T-cell (primary cell): Measurements from ENCODE around the gene S100A2. TPM values are rescaled to one million over a fixed set of nuclear protein-coding genes. Genes with fewer than 3 reads are reported as not detected.
A peak's percentile ranks its signal among the peaks of the same experiment; 100 is the strongest.
"Not testable (repeated sequence)": the region's sequence is repeated elsewhere in the genome, so short reads cannot be mapped to it uniquely, and the experiment has no call there.

Source experiments
- ATAC-seq, 4 experiments: fragments of 200-7000 bp in 3 of 4; fragments of 150-1000 bp in 1 of 4; cut with Tn5 transposase; replicated peaks in 1 of 4; 1 replicate in 3 of 4; 2 replicates in 1 of 4; pipeline ENCODE4 v1.10.0; 2021; ENCODE audit warnings: moderate library complexity in 3 of 4, mild to moderate bottlenecking in 2 of 4, moderate number of reproducible peaks in 1 of 4
- CTCF ChIA-PET, 2 donors: fragments of 300-600 bp; sonication (Branson Sonifier 250); formaldehyde crosslinking; loops; one replicate each; lab custom pipeline; 2022; ENCODE audit warnings: antibody characterized with exemption in 2 of 2; lab: Charles Lee
- POLR2A ChIA-PET, 2 donors: fragments of 300-600 bp; sonication (Branson Sonifier 250); formaldehyde crosslinking; loops; one replicate each; lab custom pipeline; 2022; ENCODE audit warnings: antibody characterized with exemption in 2 of 2; lab: Charles Lee
- DNase-seq, 35 experiments: peaks; one replicate each; pipeline versions ENCODE4 v3.0.0 to v3.0.0-alpha.2; 2013 to 2023
- H3K27ac ChIP-seq: one replicate; pipeline ENCODE4 v1.5.1; 2013; ENCODE audit warnings: low read length
- H3K27me3 ChIP-seq, 2 experiments: replicated peaks in 1 of 2; 1 replicate in 1 of 2; 2 replicates in 1 of 2; pipeline versions ENCODE4 v1.6.1 to v1.7.0; 2013; ENCODE audit warnings: low read length in 1 of 2, mixed read lengths in 1 of 2; ENCODE audit not compliant: control insufficient read depth in 2 of 2, insufficient read depth in 2 of 2; ENCODE audit errors: extremely low read depth in 1 of 2
- H3K36me3 ChIP-seq, 2 donors: 1 replicate in 1 of 2; 2 replicates in 1 of 2; pipeline versions ENCODE4 v1.6.1 to v1.7.0; 2013; ENCODE audit warnings: low read length in 1 of 2; ENCODE audit not compliant: control insufficient read depth in 2 of 2, insufficient read depth in 1 of 2; ENCODE audit errors: extremely low read depth in 1 of 2
- H3K4me1 ChIP-seq, 2 experiments: 1 replicate in 1 of 2; 2 replicates in 1 of 2; pipeline versions ENCODE4 v1.6.1 to v1.7.0; 2013; ENCODE audit warnings: low read length in 2 of 2, mixed read lengths in 1 of 2; ENCODE audit not compliant: insufficient read depth in 2 of 2, control insufficient read depth in 1 of 2; ENCODE audit errors: extremely low read depth in 1 of 2
- H3K4me3 ChIP-seq, 2 donors: 1 replicate in 1 of 2; 2 replicates in 1 of 2; pipeline versions ENCODE4 v1.5.1 to v1.7.0; 2013; ENCODE audit warnings: mild to moderate bottlenecking in 2 of 2, low read length in 1 of 2, moderate library complexity in 1 of 2; ENCODE audit not compliant: control insufficient read depth in 1 of 2; ENCODE audit errors: extremely low read depth in 1 of 2
- H3K9me3 ChIP-seq: 2 replicates; pipeline ENCODE4 v1.7.0; 2013
- H3K27ac Mint-ChIP-seq, 2 donors: one replicate each; pipeline ENCODE4 v1.8.0; 2020 to 2021; ENCODE audit warnings: mild to moderate bottlenecking in 2 of 2, mixed read lengths in 2 of 2
- H3K27me3 Mint-ChIP-seq, 2 donors: one replicate each; pipeline ENCODE4 v1.8.0; 2021 to 2022; ENCODE audit warnings: mixed read lengths in 2 of 2
- H3K36me3 Mint-ChIP-seq: one replicate; pipeline ENCODE4 v1.8.0; 2021; ENCODE audit warnings: mixed read lengths
- H3K4me1 Mint-ChIP-seq, 3 donors: one replicate each; pipeline ENCODE4 v1.8.0; 2020 to 2022; ENCODE audit warnings: mixed read lengths in 3 of 3, mild to moderate bottlenecking in 1 of 3
- H3K4me3 Mint-ChIP-seq, 3 donors: one replicate each; pipeline ENCODE4 v1.8.0; 2020 to 2022; ENCODE audit warnings: mild to moderate bottlenecking in 3 of 3, mixed read lengths in 3 of 3, moderate library complexity in 3 of 3
- H3K9me3 Mint-ChIP-seq, 3 donors: one replicate each; pipeline ENCODE4 v1.8.0; 2020 to 2022; ENCODE audit warnings: mixed read lengths in 3 of 3
- WGBS: methylation state at CpG from one replicate; pipeline ENCODE4 v1.1.5; 2013; ENCODE audit warnings: missing lambda C conversion rate; ENCODE audit not compliant: insufficient coverage; 5-methylcytosine and 5-hydroxymethylcytosine counted together
- total RNA-seq, 35 experiments: library from RNA in 6 of 35; stranded (reverse) in 6 of 35; fragments of 120-200 nt in 1 of 35; gene quantifications; one replicate each; pipeline versions ENCODE4 v1.2.1 to v1.2.4 and lab custom pipeline; 2013 to 2026

Gene S100A2
- total RNA-seq, 5 donors from 2014 or later (not counting 1 experiment from before 2014, with no cell fraction given) = 0.66 TPM; not detected in 4

DNA sequence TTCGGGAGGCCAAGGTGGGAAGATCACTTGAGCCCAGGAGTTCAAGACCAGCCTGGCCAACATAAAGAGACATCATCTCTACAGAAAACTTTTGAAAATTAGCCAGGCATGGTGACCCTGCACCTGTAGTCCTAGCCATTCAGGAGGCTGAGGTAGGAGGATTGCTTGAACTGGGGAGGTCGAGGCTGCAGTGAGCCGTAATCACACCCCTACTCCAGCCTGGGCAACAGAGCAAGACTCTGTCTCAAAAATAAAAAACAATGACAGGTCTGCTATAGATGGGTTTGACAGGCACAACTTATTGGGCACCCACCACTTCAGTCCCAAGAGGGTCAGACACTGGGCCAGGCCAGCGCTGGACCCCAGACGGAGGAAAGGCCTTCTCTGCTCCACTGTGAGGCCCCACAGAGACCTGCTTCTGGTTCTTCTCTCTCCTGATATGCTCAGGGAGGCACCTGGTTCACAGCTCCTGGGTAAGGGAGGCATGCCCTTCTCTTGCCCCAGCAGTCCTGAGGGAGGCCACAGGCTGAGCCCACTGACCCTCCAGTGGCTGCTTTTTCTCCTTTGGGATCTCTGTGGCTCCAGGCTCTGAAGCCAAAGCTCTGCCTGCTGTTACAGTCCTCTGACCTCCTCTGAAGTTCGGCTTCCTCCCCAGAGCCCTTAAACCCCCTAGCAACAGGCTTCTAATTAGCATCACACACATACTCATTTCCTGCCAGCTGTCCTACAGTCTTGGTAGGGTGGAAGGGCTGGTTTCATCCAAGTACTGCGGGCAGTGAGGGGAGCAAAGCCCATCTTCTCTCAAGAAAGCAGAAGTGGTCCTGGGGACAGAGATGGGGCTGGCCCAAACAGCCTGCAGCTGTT lies 32.9 kb upstream of the S100A2 start:
- H3K4me1 Mint-ChIP-seq = peaks cover 8 to 21% (median 16%) of the 10 kb centered on the region in 3 donors
- H3K9me3 ChIP-seq = no peaks in the 10 kb centered on the region
- peak; percentile 74 to 87 (median 83) for ATAC-seq
- ChIA-PET POLR2A (no interaction called here), CTCF (interaction anchor here in 1 of 2 donors (0.6 to 1.0 kb wide), 3 partner anchors 9 to 279 kb away, joined by 3 to 4 read pairs (median 3); no protein-coding TSS in a partner anchor)
- peak overlapping the region; percentile 68 to 75 for H3K27ac Mint-ChIP-seq
- H3K9me3 Mint-ChIP-seq = no peaks in the 10 kb centered on the region
- no peaks in the 10 kb centered on the region for H3K27me3 ChIP-seq
- no peaks in the 10 kb centered on the region for H3K36me3 Mint-ChIP-seq
- no peak overlapping the region for H3K4me3 Mint-ChIP-seq
- peak in 6 of 35 experiments; percentile 2 to 42 (median 6) for DNase-seq
- 49% methylated on average over 2 of the region's 7 CpGs for WGBS
- no peak overlapping the region for H3K4me3 ChIP-seq
- H3K27ac ChIP-seq = peak overlapping the region; percentile 29
- H3K27me3 Mint-ChIP-seq = no peaks in the 10 kb centered on the region
- H3K36me3 ChIP-seq = no peaks in the 10 kb centered on the region
- H3K4me1 ChIP-seq = peaks cover 4 to 10% of the 10 kb centered on the region in 2 experiments

DNA sequence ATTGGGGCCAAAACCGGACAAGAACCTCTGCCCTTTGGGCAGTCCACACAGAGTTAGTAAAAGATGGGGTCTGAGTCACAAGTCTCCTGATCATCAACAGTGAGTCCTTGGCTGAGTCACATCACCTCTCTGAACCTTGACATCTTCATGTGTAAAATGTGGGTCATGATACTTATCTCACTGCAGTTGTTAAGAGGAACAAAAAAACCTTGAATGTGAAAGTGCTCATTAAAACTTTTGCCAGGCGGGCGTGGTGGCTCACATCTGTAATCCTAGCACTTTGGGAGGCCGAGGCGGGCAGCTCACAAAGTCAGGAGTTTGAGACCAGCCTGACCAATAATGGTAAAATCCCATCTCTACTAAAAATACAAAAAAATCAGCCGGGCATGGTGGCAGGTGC lies 31.6 kb upstream of the S100A2 start:
- H3K9me3 ChIP-seq = no peaks in the 10 kb centered on the region
- ChIA-PET POLR2A (no interaction called here), CTCF (no interaction called here)
- Mint-ChIP-seq H3K36me3 (no peaks in the 10 kb centered on the region), H3K27ac (peak overlapping the region in 1 of 2 donors; percentile 4), H3K9me3 (no peaks in the 10 kb centered on the region), H3K27me3 (no peaks in the 10 kb centered on the region), H3K4me3 (no peak overlapping the region), H3K4me1 (peaks cover 5 to 16% (median 14%) of the 10 kb centered on the region in 3 donors)
- H3K27ac ChIP-seq = no peak overlapping the region
- ATAC-seq (peak in 3 of 4 experiments; percentile 14 to 37 (median 25)), DNase-seq (no peak)
- no peaks in the 10 kb centered on the region for H3K27me3 ChIP-seq
- H3K4me3 ChIP-seq = no peak overlapping the region
- H3K36me3 ChIP-seq = no peaks in the 10 kb centered on the region
- peaks cover 4 to 10% of the 10 kb centered on the region in 2 experiments for H3K4me1 ChIP-seq
- WGBS = 100% methylated on average over 1 of the region's 6 CpGs

DNA sequence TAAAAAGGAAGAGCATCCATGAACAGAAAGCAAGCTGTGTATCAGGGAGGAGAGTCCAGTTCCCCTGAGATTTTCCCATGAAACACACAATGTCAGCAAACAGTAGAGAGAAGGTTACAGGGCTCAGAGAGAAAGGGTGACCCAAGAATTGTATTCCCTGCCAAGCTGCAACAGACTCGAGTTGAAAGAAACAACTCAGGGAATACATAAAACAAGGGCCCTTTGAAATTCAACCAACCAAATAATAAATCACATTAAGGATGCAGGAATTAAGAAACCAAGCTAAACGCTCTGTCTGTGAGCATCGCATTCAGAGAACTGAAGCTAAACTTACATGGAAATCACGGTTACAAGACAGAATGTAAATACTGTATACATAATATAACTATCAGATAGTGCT lies 27.1 kb upstream of the S100A2 start:
- Mint-ChIP-seq H3K27me3 (no peaks in the 10 kb centered on the region), H3K4me3 (no peak overlapping the region), H3K4me1 (peaks cover 0 to 8% (median 0%) of the 10 kb centered on the region in 3 donors), H3K27ac (no peak overlapping the region), H3K9me3 (no peaks in the 10 kb centered on the region), H3K36me3 (no peaks in the 10 kb centered on the region)
- no peaks in the 10 kb centered on the region for H3K4me1 ChIP-seq
- H3K9me3 ChIP-seq = no peaks in the 10 kb centered on the region
- ATAC-seq (no peak), DNase-seq (no peak)
- POLR2A ChIA-PET = no interaction called here
- CTCF ChIA-PET = no interaction called here
- no peak overlapping the region for H3K4me3 ChIP-seq
- H3K36me3 ChIP-seq = no peaks in the 10 kb centered on the region
- WGBS = 40% methylated on average over 1 of the region's 4 CpGs
- H3K27me3 ChIP-seq = no peaks in the 10 kb centered on the region
- no peak overlapping the region for H3K27ac ChIP-seq

DNA sequence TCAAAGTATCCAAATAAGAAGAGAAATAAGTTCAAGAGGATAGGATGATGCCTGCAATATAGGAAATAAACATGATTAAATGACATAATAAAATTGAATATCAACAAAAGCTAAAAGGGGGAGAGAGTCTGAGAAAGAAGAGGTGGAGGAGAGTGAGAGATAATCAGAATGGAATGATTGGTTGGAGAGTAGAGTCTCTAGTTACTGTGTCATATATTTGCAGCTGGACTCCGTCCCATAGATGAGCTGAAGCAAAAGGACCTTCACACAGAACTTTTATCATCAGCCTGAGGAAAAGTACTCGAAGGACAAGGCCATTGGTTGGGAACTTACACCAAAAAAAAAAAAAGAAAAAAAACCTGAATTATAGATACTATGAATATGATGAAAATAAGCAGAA lies 22.8 kb upstream of the S100A2 start:
- H3K27ac Mint-ChIP-seq = no peak overlapping the region
- ATAC-seq (no peak), DNase-seq (no peak)
- no CpG with 5 or more reads among the region's 2 CpGs for WGBS
- no peaks in the 10 kb centered on the region for H3K36me3 Mint-ChIP-seq
- Histone ChIP-seq H3K4me3 (no peak overlapping the region), H3K9me3 (no peaks in the 10 kb centered on the region), H3K27me3 (peaks cover 0 to 11% of the 10 kb centered on the region in 2 experiments), H3K4me1 (no peaks in the 10 kb centered on the region), H3K27ac (no peak overlapping the region), H3K36me3 (no peaks in the 10 kb centered on the region)
- ChIA-PET CTCF (no interaction called here), POLR2A (no interaction called here)
- H3K4me1 Mint-ChIP-seq = no peaks in the 10 kb centered on the region
- no peaks in the 10 kb centered on the region for H3K9me3 Mint-ChIP-seq
- H3K4me3 Mint-ChIP-seq = no peak overlapping the region
- peaks cover 4 to 11% of the 10 kb centered on the region in 2 donors for H3K27me3 Mint-ChIP-seq

DNA sequence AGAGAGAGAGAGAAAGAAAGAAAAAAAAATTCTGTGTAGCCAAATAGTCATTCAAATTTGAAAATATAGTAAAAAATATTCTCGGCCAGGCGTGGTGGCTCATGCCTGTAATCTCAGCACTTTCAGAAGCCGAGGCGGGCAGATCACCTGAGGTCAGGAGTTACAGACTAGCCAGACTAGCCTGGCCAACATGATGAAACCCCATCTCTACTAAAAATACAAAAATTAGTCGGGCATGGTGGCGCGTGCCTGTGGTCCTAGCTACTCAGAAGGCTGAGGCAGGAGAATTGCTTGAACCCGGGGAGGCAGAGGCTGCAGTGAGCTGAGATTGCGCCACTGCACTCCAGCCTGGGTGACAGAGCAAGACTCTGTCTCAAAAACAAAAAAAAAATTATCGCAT lies 22.4 kb upstream of the S100A2 start:
- H3K9me3 Mint-ChIP-seq, ATAC-seq, H3K36me3 ChIP-seq, H3K4me1 Mint-ChIP-seq, H3K4me1 ChIP-seq, H3K36me3 Mint-ChIP-seq, H3K9me3 ChIP-seq, H3K4me3 ChIP-seq, H3K4me3 Mint-ChIP-seq, H3K27ac ChIP-seq, DNase-seq, H3K27ac Mint-ChIP-seq, CTCF ChIA-PET, POLR2A ChIA-PET: not testable (repeated sequence)
- peaks cover 0 to 11% of the 10 kb centered on the region in 2 experiments for H3K27me3 ChIP-seq
- no CpG with 5 or more reads among the region's 10 CpGs for WGBS
- H3K27me3 Mint-ChIP-seq = peaks cover 4 to 11% of the 10 kb centered on the region in 2 donors

DNA sequence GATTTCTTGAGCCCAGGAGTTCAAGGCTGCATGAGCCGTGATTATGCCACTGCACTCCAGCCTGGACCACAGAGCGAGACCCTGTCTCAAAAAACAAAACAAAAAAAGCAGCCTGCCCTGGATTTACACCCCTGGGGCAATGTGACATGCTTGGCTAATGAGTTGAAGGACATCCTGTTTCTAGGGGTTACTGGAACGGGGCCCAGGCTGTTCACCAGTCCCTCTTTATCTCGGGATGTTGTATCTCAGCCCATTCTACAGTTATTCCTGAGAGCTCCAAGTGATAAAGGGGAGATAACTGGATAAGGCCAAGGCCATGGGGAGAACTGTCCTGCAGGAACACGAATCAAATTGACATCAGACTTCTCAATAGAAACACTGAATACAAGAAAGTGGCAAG lies 21.7 kb upstream of the S100A2 start:
- no peak overlapping the region for H3K4me3 Mint-ChIP-seq
- Histone ChIP-seq H3K4me3 (no peak overlapping the region), H3K36me3 (no peaks in the 10 kb centered on the region), H3K27ac (no peak overlapping the region), H3K27me3 (peaks cover 0 to 11% of the 10 kb centered on the region in 2 experiments), H3K9me3 (no peaks in the 10 kb centered on the region), H3K4me1 (no peaks in the 10 kb centered on the region)
- peaks cover 4 to 11% of the 10 kb centered on the region in 2 donors for H3K27me3 Mint-ChIP-seq
- H3K27ac Mint-ChIP-seq = no peak overlapping the region
- H3K4me1 Mint-ChIP-seq = no peaks in the 10 kb centered on the region
- POLR2A ChIA-PET = interaction anchor here in 1 of 2 donors (0.6 kb wide), 1 partner anchor 27 kb away, joined by 3 read pairs; no protein-coding TSS in a partner anchor
- H3K9me3 Mint-ChIP-seq = no peaks in the 10 kb centered on the region
- 86% methylated on average over 1 of the region's 5 CpGs for WGBS
- H3K36me3 Mint-ChIP-seq = no peaks in the 10 kb centered on the region
- no peak for ATAC-seq
- no peak for DNase-seq
- CTCF ChIA-PET = interaction anchor here in 1 of 2 donors (0.9 kb wide), 1 partner anchor 15 kb away, joined by 4 read pairs; no protein-coding TSS in a partner anchor
